Measurements from ENCODE around the gene CFB. TPM values are rescaled to one million over a fixed set of nuclear protein-coding genes. Genes with fewer than 3 reads are reported as not detected.
A peak's percentile ranks its signal among the peaks of the same experiment; 100 is the strongest.

CFB gene
- total RNA-seq, 1 experiment from 2014 or later = 5.6 TPM

GRCh38 chr6:31948306-31948705 lies 2.4 kb downstream of the CFB start:
- ChIA-PET POLR2A (interaction anchor here (1.5 kb wide), 1 partner anchor 10 kb away, joined by 3 read pairs; the partner anchor contains the start of genes NELFE and SKIC2), CTCF (no interaction called here)
- in situ Hi-C loops (cut with HindIII; ENCODE audit: low pct_unique_long_range_greater_than_20kb, low sequenced_read_pairs) = no loop called here
- Histone ChIP-seq H3K36me3 (ENCODE audit: control insufficient read depth, insufficient read depth, low read length) (peaks cover 8% of the 10 kb centered on the region; the same call in 1 of the 2 replicates), H3K27ac (ENCODE audit: low read length) (no peak overlapping the region), H3K4me3 (ENCODE audit: low read depth in 2 of 2, low read length in 2 of 2) (no peak overlapping the region), H3K27me3 (ENCODE audit: control insufficient read depth, insufficient read depth, low read length) (no peaks in the 10 kb centered on the region), H3K9me3 (ENCODE audit: control insufficient read depth, insufficient read depth, low read depth, low read length) (no peaks in the 10 kb centered on the region), H3K4me1 (ENCODE audit: control insufficient read depth, insufficient read depth, low read length) (peaks cover 8% of the 10 kb centered on the region; the same call in 1 of the 2 replicates)
- ATAC-seq (no peak), DNase-seq (ENCODE audit: low read depth, low spot score) (no peak)
- intact Hi-C loops (cut with micrococcal nuclease; ENCODE audit: unreplicated experiment) = no loop called here
- TF ChIP-seq CTCF (IDR thresholded peaks at IDR 0.05) (no peak), SIN3A (IDR thresholded peaks at IDR 0.05; ENCODE audit: borderline replicate concordance, insufficient read depth, low read depth, low read length) (no peak), REST (IDR thresholded peaks at IDR 0.05; ENCODE audit: insufficient read depth in 1 of 2, low read depth in 2 of 2, low read length in 1 of 2) (no peak), TCF7L2 (IDR thresholded peaks at IDR 0.05; ENCODE audit: low read depth, low read length) (no peak), POLR2AphosphoS5 (IDR thresholded peaks at IDR 0.05; ENCODE audit: low read depth, low read length) (no peak)
- BruUV-seq (replicated peaks) = no TSS peak

- intact Hi-C loops (cut with micrococcal nuclease; ENCODE audit: unreplicated experiment) (no loop called here), in situ Hi-C loops (cut with HindIII; ENCODE audit: low pct_unique_long_range_greater_than_20kb, low sequenced_read_pairs) (no loop called here)
- Histone ChIP-seq H3K4me1 (ENCODE audit: control insufficient read depth, insufficient read depth, low read length) (peaks cover 8% of the 10 kb centered on the region; the same call in 1 of the 2 replicates), H3K36me3 (ENCODE audit: control insufficient read depth, insufficient read depth, low read length) (peaks cover 10% of the 10 kb centered on the region), H3K27me3 (ENCODE audit: control insufficient read depth, insufficient read depth, low read length) (no peaks in the 10 kb centered on the region), H3K9me3 (ENCODE audit: control insufficient read depth, insufficient read depth, low read depth, low read length) (no peaks in the 10 kb centered on the region), H3K4me3 (ENCODE audit: low read depth in 2 of 2, low read length in 2 of 2) (no peak overlapping the region), H3K27ac (ENCODE audit: low read length) (no peak overlapping the region)
- TF ChIP-seq TCF7L2 (IDR thresholded peaks at IDR 0.05; ENCODE audit: low read depth, low read length) = no peak
- TF ChIP-seq POLR2AphosphoS5 (IDR thresholded peaks at IDR 0.05; ENCODE audit: low read depth, low read length) = peak; percentile 31
- no peak for TF ChIP-seq CTCF (IDR thresholded peaks at IDR 0.05)
- no peak for TF ChIP-seq REST (IDR thresholded peaks at IDR 0.05; ENCODE audit: insufficient read depth in 1 of 2, low read depth in 2 of 2, low read length in 1 of 2)
- TF ChIP-seq SIN3A (IDR thresholded peaks at IDR 0.05; ENCODE audit: borderline replicate concordance, insufficient read depth, low read depth, low read length) = no peak
- DNase-seq (ENCODE audit: low read depth, low spot score) (no peak), ATAC-seq (no peak)
- no TSS peak for BruUV-seq (replicated peaks)
- CTCF ChIA-PET = no interaction called here
- POLR2A ChIA-PET = interaction anchor here (1.5 kb wide), 1 partner anchor 10 kb away, joined by 3 read pairs; the partner anchor contains the start of genes NELFE and SKIC2
Observed at GRCh38 chr6:31948753-31949413, 3.0 kb downstream of the CFB start.

Data from Panc1 (cell line).